ENCODE data around the gene CDH13.

The CDH13 gene

GRCh38 chr16:83705856-83706255 is 1079.1 kb downstream of the CDH13 start (continued):
- TF ChIP-seq CSRNP3 (CRISPR knock-in tag; IDR thresholded peaks at IDR 0.05) (no peak), OSR1 (CRISPR knock-in tag; IDR thresholded peaks at IDR 0.05) (no peak)

GRCh38 chr16:83706394-83706793 is 1079.6 kb downstream of the CDH13 start:
- no peak for TF ChIP-seq BACH2 (CRISPR knock-in tag; IDR thresholded peaks at IDR 0.05; ENCODE audit: borderline replicate concordance)
- no peak for TF ChIP-seq ZFP30 (CRISPR knock-in tag; IDR thresholded peaks at IDR 0.05)
- no peak for TF ChIP-seq POU6F1 (CRISPR knock-in tag; IDR thresholded peaks at IDR 0.05; ENCODE audit: borderline replicate concordance, low read depth)
- TF ChIP-seq TOX (CRISPR knock-in tag; IDR thresholded peaks at IDR 0.05; ENCODE audit: borderline replicate concordance): no peak
- no peak for TF ChIP-seq CREB5 (CRISPR knock-in tag; IDR thresholded peaks at IDR 0.05; ENCODE audit: low read depth)
- TF ChIP-seq SNAI2 (CRISPR knock-in tag; IDR thresholded peaks at IDR 0.05): no peak
- no peak for TF ChIP-seq ZFP3 (CRISPR knock-in tag; IDR thresholded peaks at IDR 0.05)
- no peak for TF ChIP-seq ZNF8 (CRISPR knock-in tag; IDR thresholded peaks at IDR 0.05)

GRCh38 chr16:83711069-83711468 is 1084.3 kb downstream of the CDH13 start:
- ATAC-seq: no peak
- TF ChIP-seq ZNF8 (CRISPR knock-in tag; IDR thresholded peaks at IDR 0.05) (no peak), ZNF70 (CRISPR knock-in tag; IDR thresholded peaks at IDR 0.05) (no peak), ZFP30 (CRISPR knock-in tag; IDR thresholded peaks at IDR 0.05) (no peak), ARNTL (CRISPR knock-in tag; IDR thresholded peaks at IDR 0.05; ENCODE audit: borderline replicate concordance, low read depth) (no peak), TCF4 (CRISPR knock-in tag; IDR thresholded peaks at IDR 0.05; ENCODE audit: borderline replicate concordance) (no peak), PATZ1 (CRISPR knock-in tag; IDR thresholded peaks at IDR 0.05; ENCODE audit: borderline replicate concordance) (no peak), ZC3H10 (CRISPR knock-in tag; IDR thresholded peaks at IDR 0.05) (no peak), CREB5 (CRISPR knock-in tag; IDR thresholded peaks at IDR 0.05; ENCODE audit: low read depth) (no peak)

More at GRCh38 chr16:83706394-83706793, 1079.6 kb downstream of the CDH13 start:
- no peak for ATAC-seq

- TF ChIP-seq TOX (CRISPR knock-in tag; IDR thresholded peaks at IDR 0.05; ENCODE audit: borderline replicate concordance) (no peak), ZNF8 (CRISPR knock-in tag; IDR thresholded peaks at IDR 0.05) (no peak), ISL1 (CRISPR knock-in tag; IDR thresholded peaks at IDR 0.05) (no peak), ARNTL (CRISPR knock-in tag; IDR thresholded peaks at IDR 0.05; ENCODE audit: borderline replicate concordance, low read depth) (no peak), ESRRG (CRISPR knock-in tag; IDR thresholded peaks at IDR 0.05) (no peak), GLIS3 (CRISPR knock-in tag; IDR thresholded peaks at IDR 0.05) (no peak), RARB (CRISPR knock-in tag; IDR thresholded peaks at IDR 0.05) (no peak), PPARA (CRISPR knock-in tag; IDR thresholded peaks at IDR 0.05; ENCODE audit: borderline replicate concordance) (no peak)
- ATAC-seq: no peak
Measured at GRCh38 chr16:83713597-83713996, 1086.8 kb downstream of the CDH13 start.

GRCh38 chr16:83714286-83714685 is 1087.5 kb downstream of the CDH13 start:
- no peak for ATAC-seq
- TF ChIP-seq CSRNP3 (CRISPR knock-in tag; IDR thresholded peaks at IDR 0.05) (no peak), GLIS3 (CRISPR knock-in tag; IDR thresholded peaks at IDR 0.05) (no peak), TSHZ2 (CRISPR knock-in tag; IDR thresholded peaks at IDR 0.05) (no peak), CSDC2 (CRISPR knock-in tag; IDR thresholded peaks at IDR 0.05) (no peak), ZC3H10 (CRISPR knock-in tag; IDR thresholded peaks at IDR 0.05) (no peak), OSR1 (CRISPR knock-in tag; IDR thresholded peaks at IDR 0.05) (no peak), TCF4 (CRISPR knock-in tag; IDR thresholded peaks at IDR 0.05; ENCODE audit: borderline replicate concordance) (no peak), ZNF565 (CRISPR knock-in tag; conservative IDR thresholded peaks at IDR 0.05; ENCODE audit: low read depth) (no peak), SNAI2 (CRISPR knock-in tag; IDR thresholded peaks at IDR 0.05) (no peak), ISL1 (CRISPR knock-in tag; IDR thresholded peaks at IDR 0.05) (no peak), ESRRG (CRISPR knock-in tag; IDR thresholded peaks at IDR 0.05) (no peak)

All from SK-N-SH treated with all-trans-retinoic acid at 6 μM for 48 hours (cell line).